ENCODE results near the gene WFS1. TPM values are rescaled to one million over a fixed set of nuclear protein-coding genes. Genes with fewer than 3 reads are reported as not detected.

WFS1 gene
- total and polyA plus RNA-seq, 2 of the 4 experiments (the other 2 are of a cell fraction), result 9.7 to 42.4 TPM

DNA sequence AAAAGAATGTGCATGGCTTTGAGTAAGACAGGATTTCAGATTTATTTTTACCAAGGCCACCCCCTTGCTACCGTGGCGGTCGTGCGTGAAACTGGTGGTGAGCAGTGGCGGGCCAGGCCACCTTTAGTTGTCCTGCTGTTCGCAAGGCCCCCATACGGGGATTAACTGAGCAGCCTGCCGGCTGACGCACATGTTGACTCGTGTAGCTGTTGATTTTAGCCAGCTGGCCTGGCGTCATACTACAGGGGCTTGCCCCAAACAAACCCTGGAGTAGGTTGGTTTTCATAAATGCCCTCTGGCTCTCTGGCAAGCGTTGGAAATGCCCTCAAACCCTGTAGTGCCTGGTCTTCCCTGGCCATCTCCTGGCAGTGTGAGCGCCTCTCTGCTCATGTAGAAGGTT is 28.4 kb downstream of the WFS1 start:
- ATAC-seq (ENCODE audit: low read depth), result peak; percentile 83
- no peak overlapping the region for H3K4me2 ChIP-seq (ENCODE audit: low read depth, low read length)
- H3K23ac ChIP-seq (ENCODE audit: low read depth, low read length), result no peak overlapping the region
- in situ Hi-C loops (cut with MboI; ENCODE audit: low sequenced_read_pairs) (no loop called here), intact Hi-C loops (cut with micrococcal nuclease) (no loop called here), dilution Hi-C loops (cut with HindIII; ENCODE audit: low sequenced_read_pairs, unreplicated experiment) (no loop called here)
- no peak overlapping the region for H4K5ac ChIP-seq (ENCODE audit: low read depth, low read length)
- DNase-seq, result peak; percentile 45
- no peak overlapping the region for H3K56ac ChIP-seq (ENCODE audit: extremely low read depth, insufficient read depth, low read length)
- H3K4me1 ChIP-seq (ENCODE audit: control insufficient read depth, insufficient read depth, low read length), result peaks cover 2% of the 10 kb centered on the region; the same call in 1 of the 2 replicates
- 57% methylated on average over 8 of the region's 13 CpGs; no CpG with 5 or more reads in 1 of the 2 experiments for WGBS, 2 experiments (ENCODE audit: extremely low coverage in 2 of 2, insufficient read length in 1 of 2)
- H3K18ac ChIP-seq (ENCODE audit: low read depth, low read length), result no peak overlapping the region
- H2BK5ac ChIP-seq (ENCODE audit: low read depth, low read length, poor library complexity, severe bottlenecking), result no peak overlapping the region
- H2AK9ac ChIP-seq (replicated peaks; ENCODE audit: low read depth, low read length, poor library complexity), result no peak overlapping the region
- H4K8ac ChIP-seq (ENCODE audit: low read depth in 2 of 2, low read length in 2 of 2), result no peak overlapping the region
- H3K27me3 ChIP-seq (ENCODE audit: control insufficient read depth, insufficient read depth, low read length), result no peaks in the 10 kb centered on the region
- H3K9me3 ChIP-seq (ENCODE audit: control insufficient read depth, insufficient read depth, low read length), result no peaks in the 10 kb centered on the region
- H3K36me3 ChIP-seq (ENCODE audit: control insufficient read depth, insufficient read depth, low read length), result peaks cover 63% of the 10 kb centered on the region
- TF ChIP-seq MXI1 (IDR thresholded peaks at IDR 0.05; ENCODE audit: borderline replicate concordance, low read depth, low read length) (no peak), RCOR1 (IDR thresholded peaks at IDR 0.05; ENCODE audit: insufficient replicate concordance, low read length) (no peak), CTCF (conservative IDR thresholded peaks at IDR 0.05; ENCODE audit: low read depth, low read length) (no peak), MAZ (IDR thresholded peaks at IDR 0.05; ENCODE audit: borderline replicate concordance, low read depth, low read length) (no peak), SMC3 (IDR thresholded peaks at IDR 0.05; ENCODE audit: low read depth, low read length) (no peak), POLR2A (IDR thresholded peaks at IDR 0.05; ENCODE audit: low read depth, low read length) (no peak), BHLHE40 (IDR thresholded peaks at IDR 0.05; ENCODE audit: low read depth, low read length) (no peak), RAD21 (IDR thresholded peaks at IDR 0.05; ENCODE audit: low read length) (no peak), CHD1 (IDR thresholded peaks at IDR 0.05; ENCODE audit: low read depth, low read length) (no peak), CEBPB (IDR thresholded peaks at IDR 0.05; ENCODE audit: low read depth, low read length) (no peak), RFX5 (IDR thresholded peaks at IDR 0.05; ENCODE audit: low read depth, low read length) (no peak), MAFK (IDR thresholded peaks at IDR 0.05; ENCODE audit: low read depth, low read length) (no peak), NFE2L2 (IDR thresholded peaks at IDR 0.05; ENCODE audit: low read depth, low read length) (no peak), FOS (IDR thresholded peaks at IDR 0.05; ENCODE audit: low read depth, low read length) (no peak), USF2 (IDR thresholded peaks at IDR 0.05; ENCODE audit: low read depth, low read length) (no peak), ELK1 (IDR thresholded peaks at IDR 0.05; ENCODE audit: borderline replicate concordance, low read depth, low read length) (no peak)
- no peak overlapping the region for H2AK5ac ChIP-seq (ENCODE audit: low read depth, low read length)
- CTCF ChIA-PET, result interaction anchor here (1.2 kb wide), 1 partner anchor 34 kb away, joined by 4 read pairs; no protein-coding TSS in a partner anchor
- H3K9me1 ChIP-seq (ENCODE audit: insufficient read depth, low read length), result peaks cover 18% of the 10 kb centered on the region
- POLR2A ChIA-PET (ENCODE audit: unreplicated experiment), result no interaction called here
- H2BK20ac ChIP-seq (ENCODE audit: low read depth, low read length), result no peak overlapping the region
- H3K4me3 ChIP-seq (ENCODE audit: insufficient read depth, low read depth, low read length), result no peak overlapping the region
- no peak overlapping the region for H3K14ac ChIP-seq (replicated peaks; ENCODE audit: low read depth, low read length)
- no peak overlapping the region for H3K27ac ChIP-seq (ENCODE audit: insufficient read depth, low read length)
- H3K4ac ChIP-seq (ENCODE audit: low read depth, low read length), result no peak overlapping the region
- BruUV-seq (replicated peaks), result no TSS peak
- H3K9ac ChIP-seq (ENCODE audit: low read depth, low read length), result no peak overlapping the region
- H3K79me1 ChIP-seq (ENCODE audit: low read depth in 1 of 2, low read length in 2 of 2), result no peaks in the 10 kb centered on the region
- no peak overlapping the region for H2BK15ac ChIP-seq (ENCODE audit: low read depth, low read length)
- H2AFZ ChIP-seq (replicated peaks; ENCODE audit: low read length, poor library complexity), result no peak overlapping the region
- H2BK120ac ChIP-seq (ENCODE audit: low read depth, low read length), result no peak overlapping the region
- H4K91ac ChIP-seq (ENCODE audit: insufficient read depth, low read depth, low read length), result no peak overlapping the region
- peaks cover 9% of the 10 kb centered on the region for H4K20me1 ChIP-seq (ENCODE audit: insufficient read depth, low read length)

Data from IMR-90 (cell line).